Large intestine (tissue), 3 donors: Measurements from ENCODE around the gene ANAPC16. TPM values are rescaled to one million over a fixed set of nuclear protein-coding genes. Genes with fewer than 3 reads are reported as not detected.
"Not testable (repeated sequence)": the region's sequence is repeated elsewhere in the genome, so short reads cannot be mapped to it uniquely, and the experiment has no call there.

Experiments used
- DNase-seq, 2 donors: peaks; one replicate each; pipeline versions ENCODE4 v3.0.0 to v3.0.0-alpha.2; 2013
- H3K27ac ChIP-seq: one replicate; pipeline ENCODE4 v1.5.1; 2013; ENCODE audit warnings: low read length
- H3K27me3 ChIP-seq: 2 replicates; pipeline ENCODE4 v1.6.1; 2013; ENCODE audit warnings: low read length; ENCODE audit not compliant: control insufficient read depth, insufficient read depth
- H3K36me3 ChIP-seq: 2 replicates; pipeline ENCODE4 v1.6.1; 2013; ENCODE audit warnings: low read length; ENCODE audit not compliant: control insufficient read depth, insufficient read depth
- H3K4me1 ChIP-seq: one replicate; pipeline ENCODE4 v1.6.1; 2013; ENCODE audit warnings: low read length; ENCODE audit not compliant: control insufficient read depth, insufficient read depth
- H3K4me3 ChIP-seq: one replicate; pipeline ENCODE4 v1.5.1; 2013; ENCODE audit warnings: low read length
- H3K9me3 ChIP-seq: one replicate; pipeline ENCODE4 v1.6.1; 2013; ENCODE audit warnings: mild to moderate bottlenecking, low read depth, low read length, moderate library complexity; ENCODE audit not compliant: control insufficient read depth
- WGBS: methylation state at CpG from one replicate; pipeline ENCODE4 v1.1.5; 2013; ENCODE audit warnings: low lambda C conversion rate; ENCODE audit not compliant: insufficient coverage; 5-methylcytosine and 5-hydroxymethylcytosine counted together
- polyA plus RNA-seq: library from polyadenylated mRNA; unstranded; fragments of 120-200 nt; gene quantifications from one replicate; pipeline ENCODE4 v1.2.1, GENCODE V29; 2013

The ANAPC16 gene
- polyA plus RNA-seq, 1 donor: 122 TPM

DNA sequence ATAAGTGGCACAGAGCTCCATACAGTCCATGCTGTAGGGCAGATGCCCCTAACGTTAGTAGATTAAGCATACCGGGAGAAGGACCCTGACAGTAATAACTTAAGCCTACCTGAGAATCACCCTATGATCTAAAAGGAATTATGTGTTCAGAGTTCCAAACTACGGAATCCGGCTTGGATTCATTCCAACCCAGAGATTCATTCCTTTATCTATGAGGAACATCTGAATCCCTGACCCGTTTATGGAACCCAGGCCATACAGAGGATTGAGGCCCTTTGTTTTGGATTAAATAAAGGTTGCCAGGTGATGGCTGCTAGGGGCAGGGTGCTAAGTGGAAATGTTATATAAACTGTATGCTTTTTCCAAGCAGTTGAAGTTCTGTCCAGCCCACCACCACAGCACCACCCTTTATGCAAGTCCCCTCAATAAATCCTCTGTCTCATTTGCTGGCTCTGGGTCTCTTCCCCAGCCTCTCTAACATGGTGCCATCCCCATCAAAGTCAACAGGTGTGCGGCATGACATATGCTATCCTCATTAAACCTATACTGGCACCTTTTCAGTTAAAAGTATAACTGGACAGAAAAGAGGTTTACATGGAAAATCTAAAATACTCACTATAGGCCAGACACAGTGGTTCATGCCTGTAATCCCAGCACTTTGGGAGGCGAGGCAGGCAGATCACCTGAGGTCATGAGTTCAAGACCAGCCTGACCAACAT is 9.1 kb upstream of the ANAPC16 start:
- Histone ChIP-seq H3K27ac (no peak overlapping the region), H3K4me3 (no peak overlapping the region), H3K4me1 (no peaks in the 10 kb centered on the region), H3K36me3 (peaks cover 39% of the 10 kb centered on the region), H3K27me3 (no peaks in the 10 kb centered on the region), H3K9me3 (no peaks in the 10 kb centered on the region)
- WGBS: no CpG with 5 or more reads among the region's 7 CpGs
- no peak for DNase-seq

DNA sequence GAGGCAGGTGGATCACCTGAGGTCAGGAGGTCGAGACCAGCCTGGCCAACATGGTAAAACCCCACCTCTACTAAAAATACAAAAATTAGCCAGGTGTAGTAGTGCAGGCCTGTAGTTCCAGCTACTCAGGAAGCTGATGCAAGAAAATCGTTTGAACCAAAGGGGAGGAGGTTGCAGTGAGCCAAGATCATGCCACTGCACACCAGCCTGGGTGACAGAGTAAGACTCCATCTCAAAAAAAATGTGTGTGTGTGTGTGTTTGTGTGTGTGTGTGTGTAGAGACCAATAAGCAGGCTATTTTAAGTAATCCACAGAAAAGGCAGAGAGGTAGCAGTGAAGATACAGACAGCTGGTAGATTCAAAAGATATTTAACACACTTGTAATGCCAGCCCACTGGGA is 7.3 kb upstream of the ANAPC16 start:
- not testable (repeated sequence) for DNase-seq, H3K27ac ChIP-seq, H3K9me3 ChIP-seq, H3K27me3 ChIP-seq, H3K4me1 ChIP-seq, H3K4me3 ChIP-seq
- WGBS: no CpG with 5 or more reads among the region's 2 CpGs
- peaks cover 36% of the 10 kb centered on the region for H3K36me3 ChIP-seq

DNA sequence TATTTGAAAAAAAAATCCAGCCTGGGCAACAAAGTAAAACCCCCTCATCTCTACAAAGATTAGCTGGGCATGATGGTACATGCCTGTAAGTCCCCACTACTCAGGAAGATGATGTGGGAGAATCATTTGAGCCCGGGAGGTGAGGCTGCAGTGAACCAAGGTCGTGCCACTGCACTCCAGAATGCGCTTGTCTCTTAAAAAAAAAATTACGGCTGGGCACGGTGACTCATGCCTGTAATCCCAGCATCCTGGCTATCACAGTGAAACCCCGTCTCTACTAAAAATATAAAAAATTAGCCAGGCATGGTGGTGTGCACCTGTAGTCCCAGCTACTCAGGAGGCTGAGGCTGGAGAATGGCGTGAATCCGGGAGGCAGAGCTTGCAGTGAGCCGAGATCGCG is 4.4 kb upstream of the ANAPC16 start:
- 100% methylated on average over 3 of the region's 11 CpGs for WGBS
- H3K27ac ChIP-seq, H3K4me1 ChIP-seq, H3K27me3 ChIP-seq, H3K4me3 ChIP-seq, DNase-seq, H3K9me3 ChIP-seq: not testable (repeated sequence)
- peaks cover 31% of the 10 kb centered on the region for H3K36me3 ChIP-seq

DNA sequence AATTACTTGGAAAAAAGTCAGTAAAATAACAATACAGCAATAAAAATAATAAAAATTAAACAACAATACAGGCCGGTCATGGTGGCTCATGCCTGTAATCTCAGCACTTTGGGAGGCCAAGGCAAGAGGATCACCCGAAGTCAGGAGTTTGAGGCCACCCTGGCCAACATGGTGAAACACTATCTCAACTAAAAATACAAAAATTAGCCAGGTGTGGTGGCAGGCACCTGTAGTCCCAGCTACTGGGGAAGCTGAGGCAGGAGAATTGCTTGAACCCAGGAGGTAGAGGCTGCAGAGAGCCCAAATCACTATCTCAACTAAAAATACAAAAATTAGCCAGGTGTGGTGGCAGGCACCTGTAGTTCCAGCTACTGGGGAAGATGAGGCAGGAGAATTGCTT is 4.0 kb upstream of the ANAPC16 start:
- not testable (repeated sequence) for DNase-seq, H3K9me3 ChIP-seq, H3K27me3 ChIP-seq, H3K27ac ChIP-seq, H3K4me1 ChIP-seq, H3K4me3 ChIP-seq
- 100% methylated on average over 1 of the region's 2 CpGs for WGBS
- peaks cover 28% of the 10 kb centered on the region for H3K36me3 ChIP-seq

DNA sequence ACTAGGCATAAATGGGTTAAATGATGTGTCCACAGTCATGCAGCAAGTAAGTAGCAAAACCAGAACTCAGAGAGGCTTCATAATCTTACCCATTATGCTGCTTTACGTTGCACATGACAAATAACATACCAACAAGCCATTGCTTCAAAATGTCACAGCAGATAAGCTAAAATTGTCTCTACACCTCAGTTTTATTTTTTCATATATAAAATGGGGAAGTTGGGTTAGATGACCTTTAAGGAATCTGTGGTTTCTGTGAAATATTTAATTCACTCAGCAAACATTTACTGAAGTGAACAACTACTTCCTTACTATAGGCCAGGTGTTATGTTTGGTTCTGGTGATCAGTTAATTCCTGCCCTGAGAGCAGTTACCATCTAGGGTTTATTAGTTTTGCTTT is 2.5 kb downstream of the ANAPC16 start:
- peaks cover 8% of the 10 kb centered on the region for H3K36me3 ChIP-seq
- no peak overlapping the region for H3K27ac ChIP-seq
- no CpG with 5 or more reads among the region's 1 CpG for WGBS
- no peak overlapping the region for H3K4me3 ChIP-seq
- no peaks in the 10 kb centered on the region for H3K27me3 ChIP-seq
- no peak for DNase-seq
- H3K4me1 ChIP-seq: peaks cover 14% of the 10 kb centered on the region
- H3K9me3 ChIP-seq: no peaks in the 10 kb centered on the region

DNA sequence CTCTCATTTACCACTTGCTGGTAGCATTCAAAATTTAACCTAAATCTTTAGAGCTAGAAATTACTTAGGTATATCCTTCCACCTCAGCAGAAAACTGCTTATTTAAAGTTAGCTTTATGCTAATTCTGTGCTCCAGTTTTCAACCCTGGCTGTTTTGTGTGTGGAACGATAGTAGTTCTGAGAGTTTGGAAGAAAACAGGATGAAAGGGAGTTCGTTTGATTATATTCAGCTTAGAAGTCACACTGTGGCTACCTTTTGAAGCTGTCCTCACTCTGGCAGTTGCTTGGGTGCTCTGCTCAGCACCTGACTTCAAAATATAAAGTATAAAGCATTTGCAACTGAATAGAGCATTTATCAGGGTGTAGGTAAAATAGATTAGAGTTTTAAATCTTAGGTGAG is 2.9 kb downstream of the ANAPC16 start:
- WGBS: no CpG with 5 or more reads among the region's 2 CpGs
- DNase-seq: no peak
- peaks cover 9% of the 10 kb centered on the region for H3K36me3 ChIP-seq
- H3K4me1 ChIP-seq: peaks cover 14% of the 10 kb centered on the region
- H3K27me3 ChIP-seq: no peaks in the 10 kb centered on the region
- H3K27ac ChIP-seq: no peak overlapping the region
- H3K9me3 ChIP-seq: no peaks in the 10 kb centered on the region
- no peak overlapping the region for H3K4me3 ChIP-seq

DNA sequence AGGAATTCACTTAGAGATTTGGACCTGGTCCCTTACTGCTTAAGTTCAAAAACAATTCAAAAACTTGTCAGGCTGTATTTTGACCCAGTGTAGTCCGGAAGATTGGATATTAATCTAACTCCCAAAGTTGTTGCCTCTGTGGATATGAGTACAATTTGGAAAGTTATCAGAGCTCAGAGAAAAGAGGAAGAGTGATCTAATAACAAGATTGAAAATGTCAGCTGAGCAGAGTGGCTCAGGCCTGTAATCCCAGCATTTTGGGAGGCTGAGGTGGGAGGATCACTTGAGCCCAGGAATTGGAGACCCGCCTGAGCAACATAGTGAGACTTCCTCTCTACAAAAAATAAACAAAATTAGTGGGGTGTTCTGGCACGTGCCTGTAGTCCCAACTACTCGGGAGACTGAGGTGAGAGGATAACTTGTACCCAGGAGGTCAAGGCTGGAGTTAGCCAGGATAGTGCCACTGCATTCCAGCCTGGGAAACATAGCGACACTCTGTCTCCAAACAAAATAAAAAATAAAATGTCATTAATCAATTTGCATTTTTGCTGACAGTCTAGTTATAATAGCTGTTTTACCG is 3.5 kb downstream of the ANAPC16 start:
- WGBS: 82% methylated on average over 1 of the region's 6 CpGs

DNA sequence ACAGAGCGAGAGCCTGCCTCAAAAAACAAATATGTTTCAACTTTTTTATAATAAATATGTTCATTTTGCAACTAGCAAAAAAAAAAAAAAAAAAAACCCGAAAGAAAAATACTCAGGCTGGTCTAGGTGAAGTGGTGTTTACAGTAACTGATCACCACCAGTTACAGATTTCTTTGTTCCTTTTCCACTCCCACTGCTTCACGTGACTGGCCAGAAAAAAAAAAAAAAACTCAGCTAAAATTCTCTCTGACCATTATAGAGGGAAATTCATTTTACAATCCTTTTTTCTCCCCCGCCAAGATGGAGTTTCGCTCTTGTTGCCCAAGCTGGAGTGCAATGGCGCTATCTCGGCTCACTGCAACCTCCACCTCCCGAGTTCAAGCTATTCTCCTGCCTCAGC is 4.8 kb downstream of the ANAPC16 start:
- no peak overlapping the region for H3K27ac ChIP-seq
- no peaks in the 10 kb centered on the region for H3K9me3 ChIP-seq
- 60% methylated on average over 1 of the region's 8 CpGs for WGBS

More for the DNA sequence above, 3.5 kb downstream of the ANAPC16 start:
- no peak for DNase-seq
- no peaks in the 10 kb centered on the region for H3K27me3 ChIP-seq
- no peak overlapping the region for H3K27ac ChIP-seq
- peaks cover 14% of the 10 kb centered on the region for H3K4me1 ChIP-seq
- no peak overlapping the region for H3K4me3 ChIP-seq
- H3K9me3 ChIP-seq: no peaks in the 10 kb centered on the region
- H3K36me3 ChIP-seq: peaks cover 15% of the 10 kb centered on the region

DNA sequence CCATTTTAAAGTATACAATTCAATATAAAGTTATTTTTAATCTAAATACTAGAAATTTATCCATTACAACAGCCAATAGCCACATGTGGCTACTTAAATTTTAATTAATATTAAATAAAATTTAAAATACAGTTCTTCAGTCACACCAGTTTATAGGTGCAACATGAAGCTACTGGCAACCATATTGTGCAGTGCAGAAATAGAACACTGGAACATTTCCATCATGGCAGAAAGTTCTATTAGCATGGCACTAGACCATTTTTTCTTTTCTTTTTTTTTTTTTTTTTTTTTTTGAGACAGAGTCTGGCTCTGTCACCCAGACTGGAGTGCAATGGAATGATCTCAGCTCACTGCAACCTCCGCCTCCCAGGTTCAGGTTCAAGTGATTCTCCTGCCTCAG is 5.5 kb downstream of the ANAPC16 start:
- H3K27me3 ChIP-seq: no peaks in the 10 kb centered on the region
- no peak overlapping the region for H3K27ac ChIP-seq
- H3K9me3 ChIP-seq: no peaks in the 10 kb centered on the region
- no peak overlapping the region for H3K4me3 ChIP-seq
- no peak for DNase-seq
- WGBS: no CpG with 5 or more reads among the region's 1 CpG
- H3K36me3 ChIP-seq: peaks cover 30% of the 10 kb centered on the region
- H3K4me1 ChIP-seq: peaks cover 7% of the 10 kb centered on the region

More for the DNA sequence above, 4.8 kb downstream of the ANAPC16 start:
- Histone ChIP-seq H3K4me1 (peaks cover 7% of the 10 kb centered on the region), H3K4me3 (no peak overlapping the region), H3K27me3 (no peaks in the 10 kb centered on the region), H3K36me3 (peaks cover 27% of the 10 kb centered on the region)
- no peak for DNase-seq

DNA sequence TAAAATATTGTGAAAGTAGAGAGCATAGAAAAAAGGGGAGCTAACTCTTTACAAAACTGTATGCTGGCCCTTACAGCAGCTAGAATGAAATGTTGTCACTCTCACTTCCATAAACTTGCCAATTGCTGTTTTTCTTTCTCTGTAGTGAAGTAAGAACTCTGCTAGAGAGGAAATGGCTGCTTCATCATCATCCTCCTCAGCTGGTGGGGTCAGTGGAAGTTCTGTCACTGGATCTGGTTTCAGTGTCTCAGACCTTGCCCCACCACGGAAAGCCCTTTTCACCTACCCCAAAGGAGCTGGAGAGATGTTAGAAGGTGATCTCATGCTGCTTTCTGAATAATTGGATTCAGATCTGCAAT is 7.9 kb downstream of the ANAPC16 start:
- H3K27ac ChIP-seq: no peak overlapping the region
- no peaks in the 10 kb centered on the region for H3K9me3 ChIP-seq
- H3K4me1 ChIP-seq: no peaks in the 10 kb centered on the region
- H3K36me3 ChIP-seq: peaks cover 34% of the 10 kb centered on the region
- H3K4me3 ChIP-seq: no peak overlapping the region
- no peaks in the 10 kb centered on the region for H3K27me3 ChIP-seq
- WGBS: no CpG with 5 or more reads among the region's 1 CpG
- no peak for DNase-seq

DNA sequence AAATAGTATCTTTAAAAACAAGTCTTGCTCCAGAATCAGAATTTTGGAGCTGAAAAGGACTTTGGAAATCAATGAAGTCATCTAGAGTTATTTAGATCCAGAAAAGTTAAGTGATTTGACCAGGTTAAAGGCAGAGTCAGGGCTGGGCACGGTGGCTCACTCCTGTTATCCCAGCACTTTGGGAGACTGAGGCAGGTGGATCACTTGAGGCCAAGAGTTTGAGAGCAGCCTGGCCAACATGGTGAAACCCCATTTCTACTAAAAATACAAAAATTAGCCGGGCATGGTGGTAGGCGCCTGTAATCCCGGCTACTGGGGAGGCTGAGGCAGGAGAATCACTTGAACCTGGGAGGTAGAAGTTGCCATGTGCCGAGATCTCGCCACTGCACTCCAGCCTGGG is 8.4 kb downstream of the ANAPC16 start:
- H3K4me1 ChIP-seq, DNase-seq, H3K4me3 ChIP-seq, H3K27ac ChIP-seq, H3K27me3 ChIP-seq, H3K9me3 ChIP-seq: not testable (repeated sequence)
- no CpG with 5 or more reads among the region's 6 CpGs for WGBS
- peaks cover 35% of the 10 kb centered on the region for H3K36me3 ChIP-seq
